Heart left ventricle (tissue), 13 donors: Measurements from ENCODE around the gene FARSB.

ENCODE experiments used
- CTCF ChIP-seq, 12 donors: fragments of 200-600 bp; sonication (generic) in 4 of 12; IDR thresholded peaks; one replicate each; pipeline versions ENCODE4 v1.5.0 to v1.8.0; 2018 to 2022; ENCODE audit warnings: antibody characterized with exemption in 12 of 12, mild to moderate bottlenecking in 5 of 12
- POLR2A ChIP-seq, 2 donors: fragments of 450-650 bp; IDR thresholded peaks; one replicate each; pipeline ENCODE4 v1.6.1; 2017; ENCODE audit warnings: antibody characterized with exemption in 2 of 2, mild to moderate bottlenecking in 2 of 2, moderate library complexity in 2 of 2
- donor health status: ischemic (EF 13 %, LVEDD 7.1; RV severe dilation, severe dysfunction).
- donor health status: DM: no; HTN: yes; CAD: no.
- donor health status: DM: no; HTN: no; CAD: no.
- donor health status: ischemic (EF 25% LVEDD 6.9; RV normal size, moderate dysfunction).
- donor health status: ischemic (EF 25% LVEDD 5.7; RV mildly dilated, moderate dysfunction).
- donor health status: ischemic (EF 35%, LVEDD 5.7; RV mildly dilated, moderate dysfunction).
- donor health status: nonischemic (EF 11% LVEDD 7.7; RV severe dilation, severe dysfunction).
- donor health status: DM: yes; HTN: yes; CAD: no.
- donor health status: PGD.
- donor health status: ischemic (EF 29% LVEDD 5.4; RV normal size, mild dysfunction).
- donor health status: nonischemic (EF 23%, LVEDD 6.1; RV moderate dilation, normal function).

GRCh38 chr2:222669353-222669752, 13.5 kb upstream of the FARSB start:
- TF ChIP-seq CTCF (IDR thresholded peaks at IDR 0.05), result no peak
- no peak for TF ChIP-seq POLR2A (IDR thresholded peaks at IDR 0.05)
